ENCODE measurements around the gene TCOF1. TPM values are rescaled to one million over a fixed set of nuclear protein-coding genes. Genes with fewer than 3 reads are reported as not detected.

Gene TCOF1
- total and polyA plus RNA-seq, 2 of the 8 experiments (the other 6 are each of a cell fraction or from before 2014, with no cell fraction given) = 35.9 to 170 TPM

- TF ChIP-seq ZNF274 (IDR thresholded peaks at IDR 0.05; ENCODE audit: borderline replicate concordance, extremely low read depth, low read length) (no peak), CHD7 (IDR thresholded peaks at IDR 0.05; ENCODE audit: insufficient replicate concordance, low read length) (no peak), ATF2 (IDR thresholded peaks at IDR 0.05; ENCODE audit: low read length) (no peak), RBBP5 (IDR thresholded peaks at IDR 0.05; ENCODE audit: borderline replicate concordance, low read depth, low read length) (peak; percentile 66; the same call in 1 of the 2 replicates), USF2 (IDR thresholded peaks at IDR 0.05; ENCODE audit: low read length) (0 out of 2 replicates have a peak, but pooled peaks have one; percentile 28)
These were observed at the start of gene TCOF1 (continued) for GRCh38 chr5:150357326-150358260.
